NAMALWA (cell line): ENCODE results near the gene AKT1.
A peak's percentile ranks its signal among the peaks of the same experiment; 100 is the strongest.

Experiments used
- DNase-seq: peaks from one replicate; pipeline ENCODE4 v3.0.0-alpha.2; 2015; ENCODE audit warnings: low spot score

AKT1 gene

GRCh38 chr14:104723651-104724406 lies 71.7 kb downstream of the AKT1 start, which contains the start of gene ADSS1:
ADSS1 (plus strand) TSS chr14:104724229; CDS start chr14:104724271, 42 bp downstream.
- DNase-seq, result peak; percentile 69

DNA sequence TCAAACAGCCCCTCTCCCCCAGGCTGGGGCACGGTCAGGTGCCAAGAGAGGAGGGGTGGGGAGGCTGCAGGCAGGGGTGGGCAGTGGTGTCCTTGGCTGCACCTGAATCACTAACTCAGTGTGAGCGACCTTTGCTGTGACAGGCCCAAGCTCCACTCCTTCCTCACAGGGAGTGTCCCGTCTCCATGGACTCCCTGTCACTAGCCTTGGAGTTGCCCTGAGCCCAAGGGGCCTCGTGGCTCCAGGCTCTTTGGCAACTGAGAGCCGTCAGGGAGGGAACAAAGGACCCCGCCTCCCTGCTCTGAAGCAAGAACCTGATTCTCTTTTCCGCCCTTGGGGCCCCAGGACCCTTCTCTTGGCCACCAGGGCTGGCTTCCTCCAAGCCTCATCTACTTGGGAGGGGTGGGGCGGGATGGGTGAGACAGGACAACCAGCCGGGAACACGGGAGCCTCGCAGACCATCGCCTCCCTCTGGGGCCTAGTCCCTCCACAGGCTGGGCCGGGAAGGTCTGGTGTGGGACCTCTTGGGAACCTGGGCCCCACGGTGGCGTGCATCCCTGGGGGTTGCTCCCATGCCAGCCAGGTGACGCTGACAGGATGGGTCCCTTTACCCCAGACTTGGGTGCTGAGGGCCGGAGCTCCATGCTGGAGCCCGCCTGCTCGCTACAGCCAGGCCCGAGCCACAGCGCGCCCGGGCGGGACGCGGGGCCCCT lies 72.5 kb downstream of the AKT1 start:
- DNase-seq, result no peak

GRCh38 chr14:104721505-104722431 lies 73.8 kb downstream of the AKT1 start:
- DNase-seq, result no peak
